ENCODE data around the gene MZT2A. TPM values are rescaled to one million over a fixed set of nuclear protein-coding genes. Genes with fewer than 3 reads are reported as not detected.

The MZT2A gene
- total and polyA plus RNA-seq, 9 of the 15 experiments (the other 6 are each of a cell fraction or from before 2014, with no cell fraction given), result 5.8 to 355 (median 101) TPM

DNA sequence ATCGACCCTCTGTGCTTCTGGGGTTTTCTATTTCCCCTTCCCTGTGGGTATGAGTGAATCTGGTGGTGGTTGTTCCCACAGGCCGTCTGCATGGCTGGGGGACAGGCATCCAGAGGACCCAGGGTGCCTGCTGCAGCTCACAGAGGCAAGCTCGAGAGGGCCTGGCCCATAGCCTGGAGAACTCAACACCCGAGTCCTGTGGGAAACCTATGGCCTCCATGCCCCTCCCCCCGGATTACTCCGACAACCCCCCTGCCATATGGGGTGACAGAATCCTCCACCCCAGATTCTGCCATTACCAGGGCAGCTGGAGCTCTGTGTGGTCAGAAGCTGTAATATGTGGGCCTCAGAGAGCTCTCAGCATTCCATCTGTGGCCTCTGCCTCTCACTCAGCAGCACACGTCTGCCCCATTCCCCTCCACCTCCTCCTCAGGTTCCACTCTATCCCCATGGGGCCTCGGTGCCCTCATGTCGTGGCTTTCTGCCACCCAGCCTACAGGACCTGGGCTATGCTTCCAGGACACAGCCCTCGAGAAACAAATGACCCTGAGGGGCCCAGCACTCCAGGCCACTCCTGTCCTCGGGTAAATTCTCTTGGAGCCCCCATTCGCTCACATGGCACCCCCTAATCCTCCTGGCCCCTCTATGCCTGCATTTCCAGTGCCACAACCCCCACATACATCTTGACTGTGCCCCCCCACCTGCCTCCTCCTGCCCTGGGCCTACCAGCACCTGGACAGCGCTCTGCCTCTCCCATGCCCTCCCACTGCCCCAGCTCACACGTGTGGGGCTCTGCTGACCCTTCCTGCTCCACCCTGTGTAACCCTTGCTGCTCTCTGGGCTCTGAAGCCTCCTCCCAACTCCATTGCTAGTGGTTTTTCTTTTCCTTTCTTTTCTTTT is 3.6 kb downstream of the MZT2A start:
- no peak for FAIRE-seq
- Histone ChIP-seq H3K9me3 (replicated peaks; ENCODE audit: control insufficient read depth, insufficient read depth, low read depth, low read length) (no peaks in the 10 kb centered on the region), H2AFZ (ENCODE audit: low read depth, low read length) (no peak overlapping the region), H3K9me1 (ENCODE audit: control insufficient read depth, insufficient read depth, low read length) (no peaks in the 10 kb centered on the region), H3K27me3 (ENCODE audit: control insufficient read depth in 2 of 2, insufficient read depth in 2 of 2, low read length in 2 of 2) (no peaks in the 10 kb centered on the region), H3K27ac (ENCODE audit: extremely low read depth, low read depth, low read length) (no peak overlapping the region), H3K9ac (ENCODE audit: insufficient read depth in 1 of 2, low read depth in 2 of 2, low read length in 2 of 2) (peak overlapping the region in 1 of 2 experiments; percentile 79; a peak in 2 of 4 replicates), H3K4me1 (replicated peaks in 1 of 2; ENCODE audit: control insufficient read depth in 2 of 2, insufficient read depth in 2 of 2, low read length in 2 of 2) (peaks cover 2 to 37% of the 10 kb centered on the region in 2 experiments; a peak in 3 of 5 replicates), H3K79me2 (ENCODE audit: control insufficient read depth, insufficient read depth, low read length) (peaks cover 52% of the 10 kb centered on the region), H3K4me2 (ENCODE audit: insufficient read depth, low read length) (no peak overlapping the region), H3K4me3 (no peak overlapping the region), H4K20me1 (replicated peaks; ENCODE audit: control insufficient read depth, insufficient read depth, low read length) (peaks cover 9% of the 10 kb centered on the region; the same call in 1 of the 2 replicates), H3K36me3 (ENCODE audit: control insufficient read depth, insufficient read depth, low read length) (peaks cover 40% of the 10 kb centered on the region; the same call in 1 of the 3 replicates)
- TF ChIP-seq ZKSCAN3 (CRISPR knock-in tag; IDR thresholded peaks at IDR 0.05) (no peak), RBFOX2 (IDR thresholded peaks at IDR 0.05; ENCODE audit: low read depth, low read length) (peak; percentile 58), SIN3A (IDR thresholded peaks at IDR 0.05; ENCODE audit: borderline replicate concordance in 2 of 2, control insufficient read depth in 1 of 2, low read depth in 2 of 2, low read length in 2 of 2) (0 out of 4 replicates have a peak, but pooled peaks of 1 of the 2 experiments have one; percentile 18), RUNX1 (IDR thresholded peaks at IDR 0.05; ENCODE audit: low read depth) (no peak), PATZ1 (CRISPR knock-in tag; IDR thresholded peaks at IDR 0.05; ENCODE audit: borderline replicate concordance) (no peak)
- DNase-seq (ENCODE audit: extremely low read depth in 1 of 4, low spot score in 3 of 4), result no peak
- ChIA-PET POLR2A (interaction anchor here (0.6 to 1.2 kb wide), 2 partner anchors 1302 to 1709 kb away, joined by 3 to 7 read pairs; no protein-coding TSS in a partner anchor), CTCF (ENCODE audit: low intra/inter-chr PET ratio) (interaction anchor here (0.7 kb wide), 1 partner anchor 75 kb away, joined by 3 read pairs; no protein-coding TSS in a partner anchor)
- no peak for ATAC-seq
- in situ Hi-C loops (cut with MboI) (no loop called here), intact Hi-C loops (cut with micrococcal nuclease) (loop anchor here (10.0 kb wide), 1 partner anchor 1304 kb away; the partner anchor contains the start of genes MZT2B and SMPD4)
- WGBS (ENCODE audit: insufficient coverage, low coverage, missing lambda C conversion rate), result 89% methylated on average over 11 of the region's 14 CpGs
- no TSS peak for BruUV-seq (replicated peaks)

Measured in K562 (cell line).